Mammary epithelial cell (primary cell): ENCODE results near the gene SRP9.

Source experiments
- EZH2 ChIP-seq: IDR thresholded peaks from 2 replicates; pipeline ENCODE4 v1.6.1; 2012; ENCODE audit warnings: low read length, inconsistent platforms, borderline replicate concordance
- TF ChIP-seq, protein P1 (sequence below), 2 donors: IDR thresholded peaks in 1 of 2; conservative IDR thresholded peaks in 1 of 2; 2 replicates each; pipeline ENCODE4 v1.5.1; 2011 to 2012; ENCODE audit warnings: inconsistent platforms in 2 of 2, low read length in 2 of 2, mild to moderate bottlenecking in 2 of 2, control low read depth in 1 of 2, low read depth in 1 of 2; ENCODE audit not compliant: insufficient read depth in 1 of 2; ENCODE audit errors: extremely low read depth in 1 of 2

DNA sequence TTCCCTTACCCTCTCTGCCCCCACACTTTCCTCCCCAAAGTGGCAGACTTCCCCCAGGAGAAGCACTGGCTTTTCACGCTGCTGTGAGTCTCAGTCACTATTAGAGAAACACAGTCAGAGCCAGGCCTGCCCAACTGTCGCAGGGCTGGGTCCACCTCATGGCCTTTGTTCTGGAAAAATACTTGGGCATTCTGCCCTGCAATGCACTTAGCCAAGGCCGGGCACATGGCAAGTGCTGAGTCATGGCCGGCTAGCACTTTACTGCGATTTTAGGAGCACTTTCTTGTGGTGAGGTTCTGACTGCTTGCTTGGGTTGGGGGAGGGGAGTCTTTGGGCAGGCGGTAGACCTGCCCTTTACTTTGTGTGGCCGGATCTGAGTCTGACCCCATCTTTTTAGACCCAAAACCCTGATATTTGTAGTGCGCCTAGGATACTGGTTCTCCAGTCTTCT, 40.0 kb downstream of the SRP9 start:
- TF ChIP-seq, protein P1, sequence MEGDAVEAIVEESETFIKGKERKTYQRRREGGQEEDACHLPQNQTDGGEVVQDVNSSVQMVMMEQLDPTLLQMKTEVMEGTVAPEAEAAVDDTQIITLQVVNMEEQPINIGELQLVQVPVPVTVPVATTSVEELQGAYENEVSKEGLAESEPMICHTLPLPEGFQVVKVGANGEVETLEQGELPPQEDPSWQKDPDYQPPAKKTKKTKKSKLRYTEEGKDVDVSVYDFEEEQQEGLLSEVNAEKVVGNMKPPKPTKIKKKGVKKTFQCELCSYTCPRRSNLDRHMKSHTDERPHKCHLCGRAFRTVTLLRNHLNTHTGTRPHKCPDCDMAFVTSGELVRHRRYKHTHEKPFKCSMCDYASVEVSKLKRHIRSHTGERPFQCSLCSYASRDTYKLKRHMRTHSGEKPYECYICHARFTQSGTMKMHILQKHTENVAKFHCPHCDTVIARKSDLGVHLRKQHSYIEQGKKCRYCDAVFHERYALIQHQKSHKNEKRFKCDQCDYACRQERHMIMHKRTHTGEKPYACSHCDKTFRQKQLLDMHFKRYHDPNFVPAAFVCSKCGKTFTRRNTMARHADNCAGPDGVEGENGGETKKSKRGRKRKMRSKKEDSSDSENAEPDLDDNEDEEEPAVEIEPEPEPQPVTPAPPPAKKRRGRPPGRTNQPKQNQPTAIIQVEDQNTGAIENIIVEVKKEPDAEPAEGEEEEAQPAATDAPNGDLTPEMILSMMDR (conservative IDR thresholded peaks at IDR 0.05 in 1 of 2, IDR thresholded peaks at IDR 0.05 in 1 of 2; ENCODE audit: extremely low read depth in 1 of 2, insufficient read depth in 1 of 2, low read depth in 1 of 2, low read length in 2 of 2), result no peak
- TF ChIP-seq EZH2, result no peak
